ENCODE results near the gene TOB1. TPM values are rescaled to one million over a fixed set of nuclear protein-coding genes. Genes with fewer than 3 reads are reported as not detected.

Gene TOB1
- total RNA-seq, 1 experiment from 2014 or later: 31.6 TPM

- no peak overlapping the region for H3K4me2 ChIP-seq (ENCODE audit: insufficient read depth, insufficient read length, low read length)
- H4K91ac ChIP-seq (ENCODE audit: insufficient read length, low read depth, low read length): no peak overlapping the region
- no peak overlapping the region; the same call in 1 of the 2 replicates for H3K14ac ChIP-seq (ENCODE audit: insufficient read depth, low read length)
- H2AFZ ChIP-seq (ENCODE audit: low read length): no peak overlapping the region
- H2BK12ac ChIP-seq (ENCODE audit: insufficient read length, low read depth, low read length): no peak overlapping the region
- no peak overlapping the region for H3K9ac ChIP-seq (ENCODE audit: extremely low read depth, insufficient read length, low read length)
- H3K27ac ChIP-seq (ENCODE audit: insufficient read length, low read depth, low read length): no peak overlapping the region
- H3T11ph ChIP-seq (ENCODE audit: low read length): no peak overlapping the region
- Mint-ChIP-seq H3K27ac (no peak overlapping the region; a peak in 2 of 7 replicates), H3K4me1 (peaks cover 35 to 46% of the 10 kb centered on the region in 2 experiments), H3K9me3 (no peaks in the 10 kb centered on the region), H3K27me3 (ENCODE audit: low read depth) (no peaks in the 10 kb centered on the region), H3K36me3 (ENCODE audit: insufficient read depth in 1 of 3, low read depth in 3 of 3) (no peaks in the 10 kb centered on the region; a peak in 2 of 7 replicates), H3K4me3 (no peak overlapping the region)
- no peak overlapping the region for H4K8ac ChIP-seq (replicated peaks; ENCODE audit: insufficient read length, low read depth, low read length)
- no peaks in the 10 kb centered on the region for H3K27me3 ChIP-seq (ENCODE audit: insufficient read depth, low read length)
- TF ChIP-seq, protein P1, sequence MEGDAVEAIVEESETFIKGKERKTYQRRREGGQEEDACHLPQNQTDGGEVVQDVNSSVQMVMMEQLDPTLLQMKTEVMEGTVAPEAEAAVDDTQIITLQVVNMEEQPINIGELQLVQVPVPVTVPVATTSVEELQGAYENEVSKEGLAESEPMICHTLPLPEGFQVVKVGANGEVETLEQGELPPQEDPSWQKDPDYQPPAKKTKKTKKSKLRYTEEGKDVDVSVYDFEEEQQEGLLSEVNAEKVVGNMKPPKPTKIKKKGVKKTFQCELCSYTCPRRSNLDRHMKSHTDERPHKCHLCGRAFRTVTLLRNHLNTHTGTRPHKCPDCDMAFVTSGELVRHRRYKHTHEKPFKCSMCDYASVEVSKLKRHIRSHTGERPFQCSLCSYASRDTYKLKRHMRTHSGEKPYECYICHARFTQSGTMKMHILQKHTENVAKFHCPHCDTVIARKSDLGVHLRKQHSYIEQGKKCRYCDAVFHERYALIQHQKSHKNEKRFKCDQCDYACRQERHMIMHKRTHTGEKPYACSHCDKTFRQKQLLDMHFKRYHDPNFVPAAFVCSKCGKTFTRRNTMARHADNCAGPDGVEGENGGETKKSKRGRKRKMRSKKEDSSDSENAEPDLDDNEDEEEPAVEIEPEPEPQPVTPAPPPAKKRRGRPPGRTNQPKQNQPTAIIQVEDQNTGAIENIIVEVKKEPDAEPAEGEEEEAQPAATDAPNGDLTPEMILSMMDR (conservative IDR thresholded peaks at IDR 0.05): no peak
- H3K79me2 ChIP-seq (ENCODE audit: insufficient read depth, low read length): no peaks in the 10 kb centered on the region
- H2BK15ac ChIP-seq (ENCODE audit: low read depth, low read length): no peak overlapping the region
- H3K9me3 ChIP-seq (ENCODE audit: control insufficient read depth, low read depth, low read length): no peaks in the 10 kb centered on the region
- H3K4ac ChIP-seq (ENCODE audit: low read depth, low read length): no peak overlapping the region
- H4K20me1 ChIP-seq (ENCODE audit: control insufficient read depth, insufficient read depth, insufficient read length): no peaks in the 10 kb centered on the region
- H3K79me1 ChIP-seq (ENCODE audit: insufficient read depth, low read depth, low read length, poor library complexity, severe bottlenecking): no peaks in the 10 kb centered on the region
- no peaks in the 10 kb centered on the region for H3K23me2 ChIP-seq (ENCODE audit: insufficient read length, low read depth, low read length, poor library complexity, severe bottlenecking)
- DNase-seq: peak; percentile 31
- H3K4me1 ChIP-seq (ENCODE audit: insufficient read depth, low read length): no peaks in the 10 kb centered on the region
- H2BK5ac ChIP-seq (ENCODE audit: insufficient read length, low read length): no peak overlapping the region
- H4K5ac ChIP-seq (ENCODE audit: insufficient read length, low read depth, low read length): no peak overlapping the region
- H3K23ac ChIP-seq (ENCODE audit: insufficient read length, low read depth, low read length): no peak overlapping the region
- no peak overlapping the region for H3K56ac ChIP-seq (ENCODE audit: insufficient read length, low read depth, low read length)
- no CpG with 5 or more reads among the region's 29 CpGs for WGBS (ENCODE audit: extremely low coverage, insufficient read length, low lambda C conversion rate)
- no peak overlapping the region for H2BK20ac ChIP-seq (ENCODE audit: low read depth, low read length, poor library complexity, severe bottlenecking)
- no peak overlapping the region for H2BK120ac ChIP-seq (ENCODE audit: low read depth, low read length, poor library complexity, severe bottlenecking)
- no peak overlapping the region for H2AK5ac ChIP-seq (ENCODE audit: insufficient read length, low read length)
- H3K18ac ChIP-seq (ENCODE audit: insufficient read length, low read depth, low read length): no peak overlapping the region
These were observed 26.4 kb downstream of the TOB1 start for GRCh38 chr17:50839591-50840310.

Data from H9 (cell line).